B cell (primary cell): ENCODE results near the gene SUSD4.

ENCODE experiments used
- EZH2 ChIP-seq: IDR thresholded peaks from 2 replicates; pipeline ENCODE4 v1.6.1; 2012; ENCODE audit warnings: borderline replicate concordance, low read depth, mild to moderate bottlenecking, moderate library complexity, low read length; ENCODE audit not compliant: insufficient read depth, poor library complexity, severe bottlenecking
- TF ChIP-seq, protein P1 (sequence below): fragments of 200-600 bp; IDR thresholded peaks from one replicate; pipeline ENCODE4 v1.8.0; 2022; ENCODE audit warnings: antibody characterized with exemption, mild to moderate bottlenecking

DNA sequence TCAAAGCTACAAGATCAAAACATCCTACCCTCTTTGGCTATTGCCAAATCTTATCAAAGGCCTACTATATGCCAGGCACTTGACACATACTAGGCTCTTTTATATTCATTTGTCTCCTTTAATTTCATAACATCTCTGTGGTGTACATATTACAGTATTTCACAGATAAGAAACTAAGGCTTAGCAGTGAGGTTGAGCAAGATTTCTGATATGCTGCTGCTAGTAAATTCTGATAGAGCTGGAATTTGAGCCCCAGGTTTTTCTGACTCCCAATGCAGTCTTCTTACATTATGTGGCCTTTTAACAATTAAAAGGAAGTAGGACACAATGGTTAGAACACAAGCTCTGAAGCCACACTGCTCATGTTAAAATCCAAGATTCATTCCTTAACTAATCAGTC is 46.1 kb upstream of the SUSD4 start:
- TF ChIP-seq, protein P1, sequence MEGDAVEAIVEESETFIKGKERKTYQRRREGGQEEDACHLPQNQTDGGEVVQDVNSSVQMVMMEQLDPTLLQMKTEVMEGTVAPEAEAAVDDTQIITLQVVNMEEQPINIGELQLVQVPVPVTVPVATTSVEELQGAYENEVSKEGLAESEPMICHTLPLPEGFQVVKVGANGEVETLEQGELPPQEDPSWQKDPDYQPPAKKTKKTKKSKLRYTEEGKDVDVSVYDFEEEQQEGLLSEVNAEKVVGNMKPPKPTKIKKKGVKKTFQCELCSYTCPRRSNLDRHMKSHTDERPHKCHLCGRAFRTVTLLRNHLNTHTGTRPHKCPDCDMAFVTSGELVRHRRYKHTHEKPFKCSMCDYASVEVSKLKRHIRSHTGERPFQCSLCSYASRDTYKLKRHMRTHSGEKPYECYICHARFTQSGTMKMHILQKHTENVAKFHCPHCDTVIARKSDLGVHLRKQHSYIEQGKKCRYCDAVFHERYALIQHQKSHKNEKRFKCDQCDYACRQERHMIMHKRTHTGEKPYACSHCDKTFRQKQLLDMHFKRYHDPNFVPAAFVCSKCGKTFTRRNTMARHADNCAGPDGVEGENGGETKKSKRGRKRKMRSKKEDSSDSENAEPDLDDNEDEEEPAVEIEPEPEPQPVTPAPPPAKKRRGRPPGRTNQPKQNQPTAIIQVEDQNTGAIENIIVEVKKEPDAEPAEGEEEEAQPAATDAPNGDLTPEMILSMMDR, result no peak
- TF ChIP-seq EZH2, result no peak
